DMS153 treated with DMSO at 0.1 percent for 48 hours (cell line): ENCODE data around the gene NHERF1.

ENCODE experiments used
- DNase-seq: peaks from one replicate; lab custom pipeline; 2025; ENCODE audit not compliant: unreplicated experiment; lab: John Stamatoyannopoulos, UW

NHERF1 gene

GRCh38 chr17:74732042-74732867 is 16.2 kb upstream of the NHERF1 start:
- DNase-seq: no peak

- no peak for DNase-seq
Measured at GRCh38 chr17:74733365-74734122, 14.9 kb upstream of the NHERF1 start.

- no peak for DNase-seq
Measured at GRCh38 chr17:74734256-74734655, 14.2 kb upstream of the NHERF1 start.

- DNase-seq: no peak
Measured at GRCh38 chr17:74736513-74737298, 11.7 kb upstream of the NHERF1 start, which contains the start of gene RAB37. TSS of gene RAB37 (plus strand) at chr17:74737256. CDS start at chr17:74737273, 17 bp downstream.

GRCh38 chr17:74737299-74738050 is 11.0 kb upstream of the NHERF1 start:
- no peak for DNase-seq

GRCh38 chr17:74738051-74738996 is 10.1 kb upstream of the NHERF1 start:
- DNase-seq: no peak

GRCh38 chr17:74739227-74739831 is 9.1 kb upstream of the NHERF1 start:
- DNase-seq: no peak

GRCh38 chr17:74740173-74740572 is 8.3 kb upstream of the NHERF1 start:
- no peak for DNase-seq

- no peak for DNase-seq
Measured at GRCh38 chr17:74740641-74741387, 7.6 kb upstream of the NHERF1 start.

- peak; percentile 11 for DNase-seq
Measured at GRCh38 chr17:74742153-74742515, 6.3 kb upstream of the NHERF1 start.

- no peak for DNase-seq
Measured at GRCh38 chr17:74742978-74743545, 5.4 kb upstream of the NHERF1 start.

- no peak for DNase-seq
Measured at GRCh38 chr17:74743755-74744154, 4.7 kb upstream of the NHERF1 start.

- no peak for DNase-seq
Measured at GRCh38 chr17:74744349-74744713, 4.1 kb upstream of the NHERF1 start.

GRCh38 chr17:74744714-74745547 is 3.5 kb upstream of the NHERF1 start:
- DNase-seq: peak; percentile 30

GRCh38 chr17:74745548-74746177 is 2.8 kb upstream of the NHERF1 start:
- no peak for DNase-seq

GRCh38 chr17:74746376-74746775 is 2.1 kb upstream of the NHERF1 start:
- no peak for DNase-seq

- DNase-seq: no peak
Measured at GRCh38 chr17:74746922-74747321, 1.5 kb upstream of the NHERF1 start.
